ENCODE results near the gene SLC6A18. TPM values are rescaled to one million over a fixed set of nuclear protein-coding genes. Genes with fewer than 3 reads are reported as not detected.

SLC6A18 gene
- total and polyA plus RNA-seq, 10 of the 15 experiments (the other 5 are each of a cell fraction or from before 2014, with no cell fraction given): not detected

DNA sequence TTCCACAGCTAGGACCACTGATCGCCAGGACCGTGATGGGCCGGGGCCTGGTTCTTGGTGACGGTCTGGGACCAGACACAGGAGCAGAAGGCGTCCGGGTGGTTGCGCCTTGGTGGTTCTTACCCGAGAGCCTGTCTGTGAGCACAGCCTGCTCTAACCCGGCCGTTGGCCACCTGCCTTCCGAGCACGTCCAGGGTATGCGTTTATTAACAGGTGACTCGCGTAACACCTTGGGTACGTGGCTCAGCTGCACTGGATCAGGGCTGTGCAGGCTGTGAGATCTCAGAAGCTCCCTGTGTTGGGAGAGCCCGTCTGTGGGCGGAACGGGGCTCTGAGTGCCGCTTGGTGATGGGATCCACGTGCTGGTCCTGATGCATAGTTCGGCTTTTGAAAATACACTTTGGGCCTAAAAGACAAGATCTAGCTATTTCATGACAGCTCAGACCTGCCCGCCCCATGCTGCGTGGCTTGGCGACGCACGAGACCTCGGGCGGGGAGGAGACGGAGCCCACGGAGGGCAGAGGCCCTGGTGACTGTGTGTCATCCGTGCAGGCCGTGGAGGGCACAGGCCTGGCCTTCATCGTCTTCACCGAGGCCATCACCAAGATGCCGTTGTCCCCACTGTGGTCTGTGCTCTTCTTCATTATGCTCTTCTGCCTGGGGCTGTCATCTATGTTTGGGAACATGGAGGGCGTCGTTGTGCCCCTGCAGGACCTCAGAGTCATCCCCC, 6.7 kb upstream of the SLC6A18 start:
- H3K4me1 ChIP-seq (ENCODE audit: control insufficient read depth, insufficient read depth, low read length): no peaks in the 10 kb centered on the region
- H3K27ac ChIP-seq (ENCODE audit: control insufficient read depth, insufficient read depth): no peak overlapping the region
- no peak overlapping the region for H3K4me3 ChIP-seq
- no peak for TF ChIP-seq RAD21 (IDR thresholded peaks at IDR 0.05; ENCODE audit: insufficient read depth, low read depth, low read length)
- no peak for TF ChIP-seq CBFB (IDR thresholded peaks at IDR 0.05; ENCODE audit: low read depth)
- no peak for TF ChIP-seq RUNX3 (IDR thresholded peaks at IDR 0.05; ENCODE audit: low read length)
- TF ChIP-seq WRNIP1 (IDR thresholded peaks at IDR 0.05; ENCODE audit: borderline replicate concordance, low read depth, low read length): no peak
- no peak for TF ChIP-seq EGR1 (IDR thresholded peaks at IDR 0.05; ENCODE audit: borderline replicate concordance in 1 of 2, low read depth in 2 of 2, low read length in 2 of 2)
- TF ChIP-seq, protein P1, sequence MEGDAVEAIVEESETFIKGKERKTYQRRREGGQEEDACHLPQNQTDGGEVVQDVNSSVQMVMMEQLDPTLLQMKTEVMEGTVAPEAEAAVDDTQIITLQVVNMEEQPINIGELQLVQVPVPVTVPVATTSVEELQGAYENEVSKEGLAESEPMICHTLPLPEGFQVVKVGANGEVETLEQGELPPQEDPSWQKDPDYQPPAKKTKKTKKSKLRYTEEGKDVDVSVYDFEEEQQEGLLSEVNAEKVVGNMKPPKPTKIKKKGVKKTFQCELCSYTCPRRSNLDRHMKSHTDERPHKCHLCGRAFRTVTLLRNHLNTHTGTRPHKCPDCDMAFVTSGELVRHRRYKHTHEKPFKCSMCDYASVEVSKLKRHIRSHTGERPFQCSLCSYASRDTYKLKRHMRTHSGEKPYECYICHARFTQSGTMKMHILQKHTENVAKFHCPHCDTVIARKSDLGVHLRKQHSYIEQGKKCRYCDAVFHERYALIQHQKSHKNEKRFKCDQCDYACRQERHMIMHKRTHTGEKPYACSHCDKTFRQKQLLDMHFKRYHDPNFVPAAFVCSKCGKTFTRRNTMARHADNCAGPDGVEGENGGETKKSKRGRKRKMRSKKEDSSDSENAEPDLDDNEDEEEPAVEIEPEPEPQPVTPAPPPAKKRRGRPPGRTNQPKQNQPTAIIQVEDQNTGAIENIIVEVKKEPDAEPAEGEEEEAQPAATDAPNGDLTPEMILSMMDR (IDR thresholded peaks at IDR 0.05 in 2 of 3, conservative IDR thresholded peaks at IDR 0.05 in 1 of 3; ENCODE audit: control insufficient read depth in 2 of 3, extremely low read depth in 1 of 3, insufficient read depth in 1 of 3, low read depth in 3 of 3, low read length in 3 of 3): no peak
- no peak for TF ChIP-seq MEF2A (IDR thresholded peaks at IDR 0.05; ENCODE audit: insufficient read depth, low read depth, low read length)
- TF ChIP-seq JUND (IDR thresholded peaks at IDR 0.05; ENCODE audit: low read depth, low read length): no peak
- no peak for TF ChIP-seq TCF7 (IDR thresholded peaks at IDR 0.05; ENCODE audit: borderline replicate concordance)
- no peak for TF ChIP-seq GATAD2B (conservative IDR thresholded peaks at IDR 0.05; ENCODE audit: low read depth)
- TF ChIP-seq POLR2A (IDR thresholded peaks at IDR 0.05; ENCODE audit: low read depth, low read length): no peak
- no peak for TF ChIP-seq RBBP5 (conservative IDR thresholded peaks at IDR 0.05)
- TF ChIP-seq SMARCA5 (IDR thresholded peaks at IDR 0.05): no peak
- WGBS (ENCODE audit: insufficient coverage, insufficient replicate concordance, low lambda C conversion rate, missing lambda C conversion rate): 69% methylated on average over 33 of the region's 38 CpGs
- ATAC-seq (no peak), FAIRE-seq (no peak), DNase-seq (ENCODE audit: low read depth, low spot score) (no peak)
- no peak overlapping the region for H3K9ac ChIP-seq (ENCODE audit: control insufficient read depth, insufficient read depth, low read length)
- no peaks in the 10 kb centered on the region; the same call in 2 of the 3 replicates for H3K9me3 ChIP-seq (replicated peaks; ENCODE audit: control insufficient read depth, insufficient read depth, low read length)
- CTCF ChIA-PET: no interaction called here
- H3K27me3 ChIP-seq (replicated peaks in 1 of 2; ENCODE audit: control insufficient read depth in 2 of 2, insufficient read depth in 2 of 2, low read length in 1 of 2): no peaks in the 10 kb centered on the region; a peak in 1 of 4 replicates
- no peak overlapping the region for H3K4me2 ChIP-seq (ENCODE audit: control insufficient read depth, insufficient read depth)
- intact Hi-C loops (cut with micrococcal nuclease; ENCODE audit: unreplicated experiment): no loop called here
- H4K20me1 ChIP-seq (ENCODE audit: control insufficient read depth, insufficient read depth): no peaks in the 10 kb centered on the region
- in situ Hi-C loops (cut with MboI): no loop called here
- H3K79me2 ChIP-seq (ENCODE audit: control insufficient read depth, insufficient read depth, low read length): no peaks in the 10 kb centered on the region
- RAD21 ChIA-PET (ENCODE audit: unreplicated experiment): no interaction called here
- no TSS peak for BruUV-seq (replicated peaks)
- no peaks in the 10 kb centered on the region for H3K36me3 ChIP-seq (ENCODE audit: control insufficient read depth in 2 of 2, insufficient read depth in 2 of 2, low read length in 1 of 2)
- H2AFZ ChIP-seq (ENCODE audit: control insufficient read depth, low read depth, low read length): no peak overlapping the region
- POLR2A ChIA-PET: interaction anchor here (0.5 kb wide), 1 partner anchor 342 kb away, joined by 3 read pairs; no protein-coding TSS in a partner anchor
- SMC1A ChIA-PET (ENCODE audit: uncharacterized antibody, unreplicated experiment): no interaction called here
